GM21529 (cell line): ENCODE results near the gene LRSAM1.

ENCODE experiments used
- ATAC-seq: cut with Tn5 transposase; IDR thresholded peaks from one replicate; pipeline ENCODE4 v1.9.1; 2021; ENCODE audit not compliant: unreplicated experiment

Gene LRSAM1

GRCh38 chr9:127548352-127548881 is 97.1 kb downstream of the LRSAM1 start:
- no peak for ATAC-seq

GRCh38 chr9:127549218-127549617 is 97.9 kb downstream of the LRSAM1 start:
- no peak for ATAC-seq

GRCh38 chr9:127549751-127550150 is 98.4 kb downstream of the LRSAM1 start:
- no peak for ATAC-seq

- ATAC-seq, result no peak
Measured at GRCh38 chr9:127550282-127550681, 99.0 kb downstream of the LRSAM1 start.

GRCh38 chr9:127550751-127551150 is 99.4 kb downstream of the LRSAM1 start:
- ATAC-seq, result no peak
